ENCODE results near the gene SLC43A1.
A peak's percentile ranks its signal among the peaks of the same experiment; 100 is the strongest.
"Not testable (repeated sequence)": the region's sequence is repeated elsewhere in the genome, so short reads cannot be mapped to it uniquely, and the experiment has no call there.

The SLC43A1 gene

DNA sequence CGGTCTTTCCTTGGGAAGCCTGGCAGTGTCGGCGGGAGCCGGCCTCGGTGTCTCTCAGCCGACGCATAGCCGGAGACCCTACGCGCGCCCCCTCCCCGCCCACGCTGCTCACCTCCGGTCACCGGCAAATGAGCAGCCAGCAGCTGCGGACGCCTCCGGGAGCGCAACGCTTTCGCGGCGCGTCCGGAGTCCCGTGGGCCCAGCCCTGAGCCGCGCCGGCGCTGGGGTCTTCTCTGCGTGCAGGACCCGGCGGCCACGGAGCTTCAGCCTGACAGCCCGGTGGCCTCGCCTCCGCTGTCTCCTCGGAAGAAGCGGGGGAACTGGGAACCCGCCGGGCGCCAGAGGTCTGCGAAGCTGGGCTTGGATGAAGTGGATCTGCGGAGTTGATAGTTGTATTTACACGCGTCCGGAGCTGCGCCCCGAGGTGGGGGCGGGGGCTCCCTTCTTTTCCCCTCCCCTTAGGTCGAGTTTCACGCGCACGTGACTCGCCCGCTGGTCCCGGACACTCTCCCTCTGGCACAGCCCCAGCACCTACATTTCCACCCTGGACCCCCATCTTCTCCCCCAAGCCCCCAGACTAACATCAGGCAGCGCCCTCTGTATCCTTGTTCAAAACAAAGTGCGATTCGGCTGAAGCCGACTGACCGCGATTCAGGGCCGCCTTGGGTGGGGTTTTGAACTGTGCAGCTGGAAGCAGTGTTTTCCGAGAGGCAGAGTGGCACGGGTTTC is at the start of gene SLC43A1:
SLC43A1 (minus strand) TSS at position 371 of the 729 bp plus-strand sequence. CDS start 1,591 bp downstream, outside the sequence.
- DNase-seq: no peak

DNA sequence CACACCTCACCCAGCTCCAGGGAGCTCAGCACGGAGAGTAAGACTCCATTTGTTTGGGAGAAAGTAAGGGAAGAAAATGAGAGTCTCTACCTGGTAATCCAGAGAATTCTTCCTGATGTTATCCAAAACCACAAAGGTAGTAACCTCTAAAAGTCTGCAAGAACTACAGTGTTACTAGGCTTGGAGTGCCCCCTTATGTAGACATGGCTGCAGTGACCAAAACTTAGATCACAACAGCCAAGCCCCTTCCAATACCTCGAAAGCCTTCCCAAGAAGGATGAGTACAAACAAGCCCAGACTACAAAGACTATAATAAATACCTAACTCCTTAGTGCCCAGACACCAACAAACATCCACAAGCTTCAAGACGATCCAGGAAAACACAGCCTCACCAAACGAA is 47.1 kb upstream of the SLC43A1 start:
- DNase-seq: no peak

DNA sequence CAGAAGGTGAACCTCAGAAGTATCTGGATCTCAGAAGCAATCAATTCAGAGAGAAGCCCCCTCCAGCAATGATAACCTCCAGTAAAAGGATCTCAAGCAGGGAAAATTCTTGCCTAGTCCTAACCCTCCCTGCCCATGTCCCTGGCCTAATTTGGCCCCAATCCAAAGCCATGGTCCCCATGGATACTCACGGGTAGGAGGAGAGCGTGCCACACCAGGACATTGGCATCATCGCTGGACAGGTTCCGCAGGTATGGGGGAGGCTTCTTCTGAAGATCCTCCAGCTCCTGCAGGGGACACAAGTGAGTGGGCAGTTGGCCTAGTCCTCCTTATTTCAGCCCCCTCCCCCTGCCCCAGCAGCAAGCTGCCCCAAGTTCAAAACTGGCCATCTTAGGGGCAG is 44.6 kb upstream of the SLC43A1 start:
- DNase-seq: no peak

DNA sequence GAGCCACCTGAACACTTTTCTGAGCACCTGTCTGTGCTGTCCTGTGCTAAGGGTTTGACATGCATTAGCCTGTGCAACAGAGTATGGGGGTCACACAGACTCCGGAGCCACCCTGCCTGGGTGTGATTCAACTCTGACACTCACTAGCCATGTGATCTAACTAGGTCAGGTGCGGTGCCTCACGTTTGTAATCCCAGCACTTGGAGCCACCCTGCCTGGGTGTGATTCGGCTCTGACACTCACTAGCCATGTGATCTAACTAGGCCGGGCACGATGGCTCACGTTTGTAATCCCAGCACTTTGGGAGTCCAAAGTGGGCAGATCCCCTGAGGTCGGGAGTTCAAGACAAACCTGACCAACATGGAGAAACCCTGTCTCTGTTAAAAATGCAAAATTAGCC is 40.5 kb upstream of the SLC43A1 start:
- DNase-seq: no peak

DNA sequence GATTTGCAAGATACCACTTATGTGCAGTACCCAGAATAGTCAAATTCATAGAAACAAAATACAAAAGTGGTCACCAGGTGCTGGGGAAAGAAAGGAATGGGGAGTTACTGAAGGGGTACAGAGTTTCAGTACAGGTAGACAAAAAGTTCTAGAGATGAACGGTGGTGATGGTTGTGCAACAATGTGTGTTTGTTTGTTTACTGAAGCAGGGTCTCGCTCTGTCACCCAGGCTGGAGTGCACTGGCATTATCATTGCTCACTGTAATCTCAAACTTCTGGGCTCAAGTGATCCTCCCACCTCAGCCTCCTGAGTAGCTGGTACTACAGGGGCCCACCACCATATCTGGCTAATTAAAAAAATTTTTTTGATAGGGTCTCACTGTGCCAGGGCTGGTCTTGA is 39.9 kb upstream of the SLC43A1 start:
- no peak for DNase-seq

DNA sequence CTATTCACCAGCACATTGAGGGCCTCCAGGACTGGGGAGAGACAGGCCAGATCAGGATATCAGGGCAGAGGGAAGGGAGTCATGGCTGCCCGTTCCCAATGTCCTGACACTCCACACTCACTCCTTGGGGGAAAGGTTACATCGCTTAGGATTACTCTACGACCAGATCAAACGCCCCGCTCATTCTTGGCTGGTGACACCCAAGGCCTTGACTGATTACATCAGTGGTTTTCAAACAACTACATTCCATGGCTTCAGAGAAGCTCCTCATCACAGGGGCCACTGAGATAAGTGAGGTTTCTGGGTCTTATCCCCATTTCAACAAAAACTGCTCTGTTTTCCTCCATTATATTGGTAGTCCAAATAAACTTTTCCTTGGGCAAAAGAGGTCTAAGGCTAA is 37.0 kb upstream of the SLC43A1 start:
- no peak for DNase-seq

DNA sequence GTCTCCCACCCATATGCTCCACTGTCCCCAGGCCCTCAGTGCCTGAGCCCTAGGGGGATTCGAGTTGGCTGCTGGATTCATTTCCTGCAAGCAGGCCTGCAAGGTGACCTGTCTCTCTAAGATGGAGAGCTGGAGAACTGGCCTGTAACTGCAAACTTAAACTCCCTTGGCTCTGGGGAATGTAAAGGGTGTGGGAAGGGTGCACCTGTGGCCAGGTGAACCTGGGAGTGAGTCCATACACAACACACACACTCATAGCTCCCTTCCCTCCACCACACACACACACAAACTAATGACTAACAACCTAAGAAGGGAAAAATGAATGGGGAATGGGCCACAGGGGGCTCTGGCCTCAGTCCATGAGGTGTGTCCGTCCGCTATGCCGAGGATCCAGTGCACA is 36.4 kb upstream of the SLC43A1 start:
- DNase-seq: no peak

DNA sequence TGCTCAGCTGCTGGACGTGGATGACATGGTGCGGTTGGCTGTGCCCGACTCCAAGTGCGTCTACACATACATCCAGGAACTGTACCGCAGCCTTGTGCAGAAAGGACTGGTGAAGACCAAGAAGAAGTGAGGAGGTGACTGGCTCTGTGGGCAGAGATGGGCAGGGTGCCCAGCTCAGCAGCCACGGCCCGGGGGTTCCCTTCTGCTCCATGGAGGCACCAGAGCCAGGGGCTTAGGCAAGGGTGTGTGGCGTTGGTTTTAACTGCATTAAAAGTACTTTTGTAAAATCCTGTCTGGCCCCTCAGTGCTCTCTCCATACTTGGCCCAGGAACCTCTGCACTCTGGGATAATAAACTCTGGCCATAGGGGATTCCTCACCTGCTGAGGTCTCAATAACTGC is 34.5 kb upstream of the SLC43A1 start:
- DNase-seq: no peak

DNA sequence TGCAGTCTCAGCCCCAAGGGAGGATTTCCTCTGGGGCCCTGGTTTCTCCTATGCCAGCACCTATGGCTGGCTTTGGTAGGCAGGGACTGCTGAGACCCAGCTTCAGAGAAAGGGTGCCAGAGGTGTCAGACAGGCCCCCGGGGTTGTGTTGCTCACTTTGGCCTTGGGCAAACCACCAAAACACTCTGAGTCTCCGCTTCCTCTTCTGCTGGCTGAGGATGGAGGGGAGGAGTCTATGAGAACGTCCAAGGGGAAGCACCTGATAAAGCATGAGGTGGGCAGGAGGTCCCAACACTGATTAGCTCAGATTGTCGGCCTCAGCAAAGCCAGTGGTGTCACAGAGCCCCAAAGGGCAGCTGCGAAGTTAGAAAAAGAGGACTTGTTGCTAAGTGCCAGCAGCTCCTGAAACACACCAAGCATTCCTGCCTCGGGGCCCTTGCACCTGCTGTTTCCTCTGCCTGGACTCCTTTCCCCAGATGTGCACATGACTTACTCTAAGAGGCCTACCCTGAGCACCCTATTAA is 32.4 kb upstream of the SLC43A1 start:
- DNase-seq: no peak

DNA sequence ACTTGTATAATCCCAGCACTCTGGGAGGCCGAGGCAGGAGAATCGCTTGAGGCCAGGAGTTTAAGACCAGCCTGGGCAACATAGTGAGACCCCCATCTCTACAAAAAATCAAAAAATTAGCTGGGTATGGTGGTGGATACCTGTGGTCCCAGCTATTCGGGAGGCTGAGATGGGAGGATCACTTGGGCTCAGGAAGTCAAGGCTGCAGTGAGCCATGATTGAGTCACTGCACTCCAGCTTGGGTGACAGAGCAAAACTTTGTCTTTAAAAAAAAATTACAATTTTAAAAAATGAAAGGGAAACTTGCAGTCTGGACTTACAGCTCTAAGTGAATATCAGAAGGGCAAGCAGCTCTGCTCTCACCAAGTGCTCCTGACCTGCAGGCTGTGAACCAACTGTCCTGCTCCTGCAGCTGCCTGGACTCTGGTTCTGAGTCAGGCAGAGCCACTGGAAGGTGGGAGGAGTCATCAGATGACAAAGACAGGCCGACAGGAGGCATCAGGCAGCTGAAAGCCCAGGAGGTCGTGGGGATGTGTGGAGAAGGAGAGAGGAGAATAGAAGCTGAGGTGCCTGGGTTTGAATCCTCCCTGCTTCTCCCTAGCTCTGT is 31.5 kb upstream of the SLC43A1 start:
- no peak for DNase-seq

DNA sequence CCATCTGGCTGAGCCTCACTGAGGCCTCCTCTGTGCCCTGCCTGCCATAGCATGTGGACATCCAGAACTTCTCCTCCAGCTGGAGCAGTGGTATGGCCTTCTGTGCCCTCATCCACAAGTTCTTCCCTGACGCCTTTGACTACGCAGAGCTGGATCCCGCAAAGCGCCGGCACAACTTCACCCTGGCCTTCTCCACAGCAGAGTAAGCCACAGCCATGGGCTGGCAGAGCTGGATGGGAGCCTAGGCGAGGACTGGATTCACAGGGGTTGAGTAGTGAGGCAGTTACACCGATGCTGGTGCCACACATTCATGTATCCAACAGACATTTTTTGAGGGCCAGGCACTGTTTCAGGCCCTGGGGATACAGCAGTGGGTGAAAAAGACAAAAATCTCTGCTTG is 30.9 kb upstream of the SLC43A1 start:
- DNase-seq: no peak

DNA sequence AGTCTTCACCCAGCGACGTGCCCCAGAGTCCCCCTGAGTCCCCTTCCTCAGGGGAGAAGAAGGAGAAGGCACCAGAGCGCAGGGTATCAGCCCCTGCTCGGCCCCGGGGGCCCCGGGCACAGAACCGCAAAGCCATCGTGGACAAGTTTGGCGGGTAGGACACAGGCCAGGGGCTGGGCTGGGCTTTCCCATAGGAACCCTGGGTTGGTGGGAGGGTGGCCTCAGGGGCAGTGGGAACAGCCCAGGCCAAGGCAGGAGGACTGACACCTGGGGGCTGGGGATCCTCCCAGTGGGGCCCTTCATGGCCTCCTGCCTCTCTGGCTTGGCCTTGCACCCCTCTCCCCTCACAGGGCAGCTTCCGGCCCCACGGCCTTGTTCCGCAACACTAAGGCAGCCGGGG is 30.4 kb upstream of the SLC43A1 start:
- no peak for DNase-seq

DNA sequence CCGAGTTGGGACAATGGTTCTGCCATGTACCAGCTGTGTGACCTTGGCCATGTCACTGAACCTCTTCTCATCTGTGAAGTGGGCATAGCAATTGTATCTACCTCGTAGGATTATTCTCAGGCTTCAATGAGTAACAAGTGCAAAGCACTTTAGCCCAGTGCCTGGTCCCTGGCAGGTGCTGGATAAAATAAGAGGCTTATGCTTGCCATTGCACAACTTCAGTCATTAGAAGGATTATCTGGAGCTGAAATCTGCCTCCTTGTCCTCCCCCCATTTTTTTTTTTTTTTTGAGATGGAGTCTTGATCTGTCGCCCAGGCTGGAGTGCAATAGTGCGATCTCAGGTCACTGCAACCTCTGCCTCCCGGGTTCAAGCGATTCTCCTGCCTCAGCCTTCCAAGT is 29.1 kb upstream of the SLC43A1 start:
- no peak for DNase-seq

DNA sequence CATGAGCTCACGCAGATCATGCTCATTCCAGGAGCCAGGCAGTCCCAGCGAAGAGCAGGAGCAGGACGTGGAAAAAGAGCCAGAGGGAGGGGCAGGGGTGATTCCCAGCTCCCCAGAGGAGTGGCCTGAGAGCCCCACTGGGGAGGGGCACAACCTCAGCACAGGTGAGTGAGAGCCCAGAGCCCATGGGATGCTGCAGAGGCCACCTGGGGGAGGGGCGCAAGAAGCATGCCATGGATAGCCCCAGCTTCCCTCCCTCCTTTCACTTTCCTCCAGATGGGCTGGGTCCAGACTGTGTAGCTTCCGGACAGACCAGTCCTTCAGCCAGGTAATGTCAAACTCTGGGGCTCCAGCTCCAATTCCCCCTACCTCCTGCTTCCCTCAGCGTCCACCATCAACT is 28.1 kb upstream of the SLC43A1 start:
- DNase-seq: no peak

DNA sequence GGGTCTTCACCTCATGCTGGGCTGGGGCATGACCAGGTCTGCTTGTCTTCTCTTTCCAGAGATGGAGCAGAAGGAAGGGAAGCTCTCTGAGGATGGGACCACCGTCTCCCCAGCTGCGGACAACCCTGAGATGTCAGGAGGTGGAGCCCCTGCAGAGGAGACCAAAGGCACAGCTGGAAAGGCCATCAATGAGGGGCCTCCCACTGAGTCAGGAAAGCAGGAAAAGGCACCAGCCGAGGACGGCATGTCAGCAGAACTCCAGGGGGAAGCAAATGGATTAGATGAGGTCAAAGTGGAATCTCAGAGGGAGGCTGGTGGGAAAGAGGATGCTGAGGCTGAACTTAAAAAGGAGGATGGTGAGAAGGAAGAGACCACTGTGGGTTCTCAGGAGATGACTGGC is 27.1 kb upstream of the SLC43A1 start:
- no peak for DNase-seq

DNA sequence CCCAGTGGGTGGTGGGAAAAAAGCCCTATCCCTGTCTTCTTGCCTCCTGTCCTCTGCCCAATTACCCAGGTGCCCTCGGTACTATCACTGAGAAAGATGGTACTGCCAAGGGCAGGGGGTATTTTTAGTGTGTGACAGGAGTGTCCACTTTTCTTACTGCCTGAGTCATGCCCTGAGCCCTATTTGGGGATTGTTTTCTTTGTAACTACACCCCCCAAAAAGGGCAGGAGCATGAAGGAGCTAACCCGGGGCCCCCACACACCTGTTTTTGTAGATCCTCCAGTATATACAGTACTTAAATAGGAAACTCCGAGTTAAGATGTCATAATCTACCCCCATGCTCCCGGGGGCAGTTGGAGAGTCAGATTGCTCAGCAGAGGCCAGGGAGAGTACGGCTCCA is 25.7 kb upstream of the SLC43A1 start:
- no peak for DNase-seq

DNA sequence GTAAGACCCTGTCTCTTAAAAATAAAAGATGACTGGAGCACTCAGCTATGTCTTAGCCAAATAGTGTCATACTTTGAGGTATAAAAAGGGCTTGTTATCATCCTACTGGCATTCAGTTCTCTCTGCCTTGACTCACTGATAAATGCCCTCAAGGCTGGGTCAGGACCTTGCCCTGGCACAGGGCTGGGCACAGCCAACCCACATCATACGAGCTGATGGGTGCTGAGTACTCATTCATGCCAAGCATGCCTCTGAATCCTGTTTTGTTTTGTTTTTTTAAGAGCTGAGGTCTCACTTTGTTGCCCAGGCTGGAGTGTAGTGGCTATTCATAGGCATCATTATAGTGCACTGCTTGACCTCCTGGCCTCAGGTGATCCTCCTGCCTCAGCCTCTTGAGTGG is 23.8 kb upstream of the SLC43A1 start:
- DNase-seq: no peak

DNA sequence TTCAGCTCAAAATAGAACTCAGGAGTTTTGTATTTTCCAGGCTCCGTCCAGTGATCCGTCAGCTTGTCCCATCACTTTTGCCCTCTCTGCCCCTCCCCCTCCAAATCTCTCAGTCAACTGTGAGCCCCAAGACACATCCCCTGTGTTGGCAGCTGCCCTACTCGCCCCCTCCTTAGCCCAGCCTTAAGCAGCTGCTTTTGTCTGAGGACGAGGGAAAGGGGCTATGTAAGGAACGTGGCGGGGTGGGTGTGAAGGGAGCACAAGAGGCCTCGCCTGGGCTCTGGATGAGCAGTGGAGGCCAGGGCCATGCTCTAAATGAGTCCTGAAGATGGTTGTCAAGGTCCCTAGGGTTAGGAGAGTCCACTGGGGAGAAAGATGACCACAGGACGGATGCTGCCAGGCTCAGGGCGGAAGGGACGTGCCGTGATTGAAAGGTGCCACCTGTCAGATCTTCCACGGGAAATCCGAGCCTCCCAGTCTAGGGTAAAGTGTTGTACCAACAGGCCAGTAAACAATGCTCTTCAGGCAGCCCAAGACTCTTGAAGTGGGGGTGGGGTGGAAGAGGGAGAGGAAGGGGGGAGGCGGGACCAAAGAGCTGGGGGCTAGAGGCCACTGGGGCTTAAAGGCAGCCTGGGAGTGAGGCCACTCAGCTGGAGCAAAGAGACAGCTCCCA is 21.6 kb upstream of the SLC43A1 start, which contains the start of gene SMTNL1:
SMTNL1 (plus strand) TSS at position 649 of the 673 bp plus-strand sequence. CDS start 5,048 bp downstream, outside the sequence.
- DNase-seq: no peak

DNA sequence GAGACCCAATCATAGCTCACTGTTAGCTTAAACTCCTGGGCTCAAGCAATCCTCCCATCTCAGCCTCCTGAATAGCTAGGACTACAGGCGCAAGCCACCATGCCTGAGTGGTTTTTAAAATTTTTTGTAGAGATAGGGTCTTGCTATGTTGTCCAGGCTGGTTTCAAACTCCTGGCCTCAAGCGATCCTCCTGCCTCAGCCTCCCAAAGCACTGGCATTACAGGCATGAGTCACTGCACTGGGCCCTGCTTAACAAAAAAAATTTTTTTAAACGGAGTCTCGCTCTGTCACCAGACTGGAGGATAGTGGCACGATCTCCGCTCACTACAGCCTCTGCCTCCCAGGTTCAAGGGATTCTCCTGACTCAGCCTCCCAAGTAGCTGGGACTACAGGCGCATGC is 18.9 kb upstream of the SLC43A1 start:
- DNase-seq: not testable (repeated sequence)

DNA sequence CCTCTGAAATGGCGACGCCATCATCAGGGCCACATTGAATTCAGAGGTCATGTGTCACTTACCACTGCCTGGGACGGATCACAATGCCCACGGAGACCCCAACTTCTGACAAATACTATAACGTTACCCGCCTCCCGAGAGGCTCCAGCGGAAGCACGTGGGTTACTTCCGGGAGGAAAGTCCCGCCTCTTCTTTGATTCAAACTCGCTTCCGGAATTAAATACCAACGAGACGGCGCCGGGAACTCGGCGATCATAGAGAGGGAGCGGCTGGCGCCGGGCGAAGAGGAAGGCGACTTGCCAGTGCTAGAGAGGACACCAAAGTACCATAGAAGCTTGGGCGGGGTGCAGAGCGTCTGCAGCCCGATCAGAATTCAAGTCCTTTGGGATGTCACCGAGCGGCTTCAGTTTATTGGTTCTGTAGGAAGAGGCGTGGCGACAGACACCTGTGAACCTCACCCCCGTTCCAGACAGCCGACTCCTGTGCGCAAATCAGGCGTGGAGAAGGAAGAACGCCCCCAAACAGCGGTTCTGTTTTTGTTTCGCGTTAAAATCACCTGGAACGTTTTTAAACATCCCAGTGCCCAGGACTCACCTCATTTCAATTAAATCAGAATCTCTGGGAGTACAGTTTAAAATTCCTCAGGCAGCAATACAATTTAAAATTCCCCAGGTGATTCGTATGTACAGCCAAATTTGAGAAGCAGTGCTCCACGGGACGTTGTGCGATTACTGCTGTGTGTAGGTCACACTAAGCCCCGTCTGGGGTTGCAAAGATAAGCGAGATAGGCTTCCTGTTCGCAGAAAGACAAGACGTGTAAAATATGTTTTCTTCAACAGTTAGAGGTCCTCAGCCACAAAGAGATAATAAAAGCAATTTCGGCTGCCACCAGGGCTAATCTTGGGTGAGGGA is 15.3 kb upstream of the SLC43A1 start, which contains the start of gene TIMM10:
TIMM10 (minus strand) TSS at position 159 of the 912 bp plus-strand sequence. CDS start 565 bp downstream, outside the sequence.
- peak; percentile 92 for DNase-seq

DNA sequence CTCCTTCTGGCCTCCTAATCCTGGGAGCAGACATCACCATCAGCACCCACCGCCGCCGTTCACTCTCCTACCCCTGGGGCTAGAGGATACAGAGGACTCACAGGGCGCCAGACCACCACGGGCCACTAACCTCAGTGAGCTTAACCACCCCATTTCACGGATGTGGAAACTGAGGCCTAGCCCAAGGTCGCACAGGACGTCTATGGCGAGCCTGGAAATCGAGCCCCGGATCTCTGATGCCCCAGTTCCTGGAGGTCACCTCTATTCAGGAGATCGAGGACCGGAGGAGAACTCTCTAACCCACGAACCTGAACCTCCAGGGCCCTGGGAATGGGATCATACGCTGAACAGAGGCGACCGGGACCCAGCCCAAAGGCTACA is 14.7 kb upstream of the SLC43A1 start:
- no peak for DNase-seq

DNA sequence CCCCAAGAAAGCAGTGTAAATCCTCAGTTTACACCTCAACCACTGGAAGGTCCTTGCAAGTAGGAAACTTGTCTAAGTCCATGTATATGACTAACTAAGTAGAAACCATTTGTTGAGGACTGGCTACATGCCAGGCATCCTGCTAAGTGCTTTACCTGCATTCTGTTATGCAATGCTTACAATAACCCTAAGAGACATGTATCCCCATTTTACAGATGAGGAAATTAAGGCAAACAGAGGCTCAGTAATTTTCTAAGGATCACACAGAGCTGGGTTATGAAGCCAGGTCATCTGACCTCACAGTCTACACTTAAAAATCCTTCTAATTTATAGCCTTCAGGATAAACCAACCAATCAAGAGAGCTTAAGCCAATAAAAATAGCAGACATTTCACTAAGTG is 13.5 kb upstream of the SLC43A1 start:
- no peak for DNase-seq
